Right renal pelvis (tissue), 4 donors: ENCODE data around the gene CHRM1. TPM values are rescaled to one million over a fixed set of nuclear protein-coding genes. Genes with fewer than 3 reads are reported as not detected.
A peak's percentile ranks its signal among the peaks of the same experiment; 100 is the strongest.
"Not testable (repeated sequence)": the region's sequence is repeated elsewhere in the genome, so short reads cannot be mapped to it uniquely, and the experiment has no call there.

ENCODE experiments used
- DNase-seq, 4 donors: peaks; one replicate each; pipeline ENCODE4 v3.0.0-alpha.2; 2013; ENCODE audit warnings: low read depth in 4 of 4, low spot score in 3 of 4, missing footprints in 1 of 4
- polyA plus RNA-seq, 4 donors: library from polyadenylated mRNA; unstranded; fragments of 120-200 nt; gene quantifications; one replicate each; pipeline ENCODE4 v1.2.1, GENCODE V29; 2013; ENCODE audit not compliant: insufficient read length in 4 of 4

Gene CHRM1, protein sequence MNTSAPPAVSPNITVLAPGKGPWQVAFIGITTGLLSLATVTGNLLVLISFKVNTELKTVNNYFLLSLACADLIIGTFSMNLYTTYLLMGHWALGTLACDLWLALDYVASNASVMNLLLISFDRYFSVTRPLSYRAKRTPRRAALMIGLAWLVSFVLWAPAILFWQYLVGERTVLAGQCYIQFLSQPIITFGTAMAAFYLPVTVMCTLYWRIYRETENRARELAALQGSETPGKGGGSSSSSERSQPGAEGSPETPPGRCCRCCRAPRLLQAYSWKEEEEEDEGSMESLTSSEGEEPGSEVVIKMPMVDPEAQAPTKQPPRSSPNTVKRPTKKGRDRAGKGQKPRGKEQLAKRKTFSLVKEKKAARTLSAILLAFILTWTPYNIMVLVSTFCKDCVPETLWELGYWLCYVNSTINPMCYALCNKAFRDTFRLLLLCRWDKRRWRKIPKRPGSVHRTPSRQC
- polyA plus RNA-seq = under 1 TPM; 0.07 to 0.13 (median 0.09) TPM

DNA sequence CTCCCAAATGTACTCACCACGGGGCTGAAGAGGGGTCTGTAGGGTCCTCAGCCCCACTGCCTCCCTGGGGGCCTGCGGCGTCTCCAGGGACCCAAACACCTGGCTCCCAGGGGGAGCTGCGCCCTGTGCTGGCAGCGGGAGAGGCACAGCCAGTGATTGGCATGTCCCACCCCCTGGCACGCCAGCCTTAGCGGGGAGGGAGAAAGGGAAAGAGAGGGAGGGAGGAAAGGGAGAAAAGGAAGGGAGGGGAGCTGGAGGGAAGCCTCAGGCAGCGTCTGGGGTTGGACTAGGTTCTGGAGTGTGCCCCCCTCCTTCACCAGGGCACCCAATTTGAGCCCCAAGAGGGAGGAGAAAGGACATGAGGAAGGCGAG is at the start of gene CHRM1:
Gene CHRM1 (minus strand): TSS at position 163 of the 372 bp plus-strand sequence. CDS start 10,263 bp downstream, outside the sequence.
- no peak for DNase-seq

DNA sequence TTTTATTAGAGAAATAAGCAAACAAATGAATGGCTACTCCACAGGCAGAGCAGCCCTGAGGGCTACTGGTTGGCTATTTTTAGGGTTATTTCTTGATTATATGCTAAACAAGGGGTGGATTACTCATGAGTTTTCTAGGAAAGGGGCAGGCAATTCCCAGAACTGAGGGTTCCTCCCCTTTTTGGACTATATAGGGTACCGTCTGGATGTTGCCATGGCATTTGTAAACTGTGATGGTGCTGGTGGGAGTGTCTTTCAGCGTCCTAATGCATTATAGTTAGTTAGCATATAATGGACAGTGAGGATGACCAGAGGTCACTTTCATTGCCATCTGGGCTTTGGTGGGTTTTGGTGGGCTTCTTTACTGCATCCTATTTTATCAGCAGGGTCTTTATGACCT is 44.4 kb upstream of the CHRM1 start:
- no peak for DNase-seq

DNA sequence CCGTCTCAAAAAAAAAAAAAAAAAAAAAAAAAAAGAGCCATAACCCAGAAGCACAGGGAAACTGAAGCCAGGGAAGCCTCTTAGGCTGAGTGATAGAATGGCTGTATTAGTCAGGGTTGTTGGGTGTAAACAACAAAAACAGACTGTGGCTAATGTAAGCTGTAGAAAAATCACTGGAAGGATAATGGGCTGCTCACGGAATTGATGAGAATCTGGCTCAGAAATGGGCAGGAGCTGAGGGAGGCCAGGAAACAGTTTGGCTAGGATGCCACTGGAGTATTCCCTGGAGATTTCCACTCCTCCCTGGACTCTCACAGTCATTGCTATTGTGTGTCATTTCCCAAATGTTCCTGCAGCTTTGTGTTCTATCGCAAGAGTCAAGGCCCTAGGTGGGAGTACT is 41.2 kb upstream of the CHRM1 start:
- no peak for DNase-seq

DNA sequence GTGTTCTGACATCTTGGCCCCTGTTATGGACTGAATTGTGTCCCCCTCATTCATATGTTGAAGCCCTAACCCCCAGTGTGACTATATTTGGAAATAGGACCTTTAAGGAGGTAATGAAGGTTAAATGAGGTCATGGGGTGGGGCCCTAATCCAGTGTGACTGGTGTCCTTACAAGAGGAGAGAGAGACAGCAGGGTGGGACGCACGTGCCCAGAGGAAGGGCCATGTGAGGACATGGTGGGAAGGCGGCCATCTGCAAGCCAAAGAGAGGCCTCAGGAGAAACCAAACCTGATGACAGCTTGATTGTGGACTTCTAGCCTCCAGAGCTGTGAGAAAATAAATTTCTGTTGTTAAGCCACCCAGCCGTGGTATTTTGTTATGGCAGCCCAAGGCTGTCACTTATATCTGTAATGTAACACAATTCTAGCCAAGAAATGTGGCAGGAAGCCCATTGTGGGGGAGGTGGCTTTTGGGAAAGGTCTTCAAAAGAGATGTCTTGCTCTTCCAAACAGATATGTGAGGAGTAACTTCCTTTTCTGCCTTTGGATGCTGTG is 39.9 kb upstream of the CHRM1 start:
- no peak for DNase-seq

DNA sequence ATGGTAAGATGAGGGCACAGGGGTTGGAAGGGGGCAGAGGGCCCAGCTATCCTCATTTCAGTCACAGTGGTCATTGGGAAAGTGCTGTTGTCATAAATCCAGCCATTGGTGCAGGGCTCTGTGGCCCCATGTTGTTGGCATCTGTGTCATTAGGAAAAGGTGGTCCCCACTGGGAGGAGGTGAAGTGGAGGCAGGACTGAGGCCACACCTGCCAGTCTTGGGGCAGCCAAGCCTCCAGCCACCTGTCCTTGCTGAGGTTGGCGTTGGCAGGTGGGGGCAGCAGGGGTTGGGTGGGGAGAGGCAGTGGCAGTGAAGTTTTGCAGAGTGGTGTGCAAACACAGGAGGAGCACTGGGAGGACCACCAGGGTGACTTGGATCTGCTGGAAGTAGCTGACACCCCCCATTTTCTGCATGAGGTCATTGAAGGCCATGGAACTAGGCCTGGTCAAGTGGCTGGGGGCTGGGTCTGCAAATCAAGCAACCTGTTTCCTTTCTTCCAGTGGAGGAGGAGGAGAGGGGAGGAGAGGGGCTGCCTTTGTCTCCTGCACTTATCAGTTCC is 38.3 kb upstream of the CHRM1 start:
- no peak for DNase-seq

DNA sequence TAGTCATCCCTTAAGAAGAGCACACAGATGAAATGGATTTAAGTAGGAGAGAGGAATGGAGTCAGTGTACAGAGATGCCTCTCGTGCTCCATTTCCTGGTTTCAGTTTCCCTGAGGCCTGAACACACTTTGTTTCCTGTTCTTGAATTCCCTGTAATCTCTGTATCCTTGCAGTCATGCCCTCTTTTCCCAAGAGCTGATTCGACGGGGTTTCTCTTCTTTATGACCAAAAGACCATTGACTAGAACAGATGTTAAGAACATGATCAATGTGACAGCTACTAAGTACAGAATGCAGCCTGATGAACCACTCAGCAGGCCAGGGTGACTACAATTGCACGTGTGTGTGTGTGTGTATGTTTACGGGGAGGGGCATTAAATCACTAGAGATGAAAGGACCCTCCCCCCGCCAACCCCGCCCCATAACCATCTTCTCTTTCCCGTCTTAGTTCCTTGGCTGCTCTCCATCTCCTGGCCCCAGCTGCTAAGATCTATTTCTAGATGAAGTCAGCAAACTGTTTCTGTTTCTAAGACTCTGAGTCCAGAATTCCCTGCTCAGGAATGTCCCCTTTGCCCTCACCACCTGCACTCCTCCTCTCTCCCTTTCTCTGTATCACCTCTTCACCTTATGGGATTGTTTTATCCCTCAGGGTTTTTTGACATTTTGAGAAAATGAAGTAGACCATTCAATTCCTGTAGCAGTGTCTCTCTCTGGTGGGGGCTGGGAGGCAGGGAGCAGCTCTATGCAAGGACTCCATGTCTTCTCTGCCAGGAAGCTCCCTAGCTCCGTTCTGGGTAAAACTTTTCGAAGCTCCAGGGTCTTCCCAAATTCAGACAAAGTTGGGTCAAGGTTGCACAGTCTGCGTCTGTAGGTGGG is 37.6 kb upstream of the CHRM1 start:
- peak; percentile 31 to 53 (median 49) for DNase-seq

DNA sequence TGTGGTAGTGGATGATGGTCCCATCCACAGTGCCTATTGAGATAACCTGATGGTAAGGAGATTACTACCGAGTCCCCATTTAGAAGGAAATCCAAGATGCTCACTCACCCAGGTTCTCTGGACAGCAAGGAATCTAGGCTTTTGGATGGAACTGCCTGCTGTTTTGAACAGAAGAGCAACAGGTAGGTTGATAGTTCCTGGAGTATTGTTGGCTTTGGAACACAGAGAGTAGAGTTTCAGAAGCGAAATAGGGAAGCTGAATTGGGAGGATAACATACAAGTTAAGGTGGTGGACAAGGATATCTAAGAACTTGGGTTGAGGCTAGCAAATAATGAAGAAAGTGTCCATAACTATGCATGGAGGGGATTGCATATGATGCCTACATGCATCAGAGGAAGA is 36.0 kb upstream of the CHRM1 start:
- no peak for DNase-seq

DNA sequence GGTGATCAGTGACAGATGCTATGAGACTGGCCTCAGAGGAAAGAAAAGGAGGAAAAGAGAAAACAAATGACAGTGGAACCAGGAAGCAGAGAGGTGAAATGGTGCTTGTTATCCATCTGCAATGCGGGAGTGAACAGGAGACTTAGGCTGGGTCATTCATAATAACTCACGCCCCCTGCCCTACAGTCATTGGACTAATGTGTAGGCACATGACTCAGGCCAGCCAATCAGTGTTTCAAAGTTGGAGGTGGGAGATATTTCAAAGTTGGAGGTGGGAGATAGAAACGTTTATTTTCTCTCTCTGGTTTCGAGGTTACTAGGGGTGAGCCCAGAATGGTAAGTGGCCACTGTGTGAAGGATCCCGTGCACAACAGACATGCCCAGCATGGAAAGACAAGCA is 33.3 kb upstream of the CHRM1 start:
- no peak for DNase-seq

DNA sequence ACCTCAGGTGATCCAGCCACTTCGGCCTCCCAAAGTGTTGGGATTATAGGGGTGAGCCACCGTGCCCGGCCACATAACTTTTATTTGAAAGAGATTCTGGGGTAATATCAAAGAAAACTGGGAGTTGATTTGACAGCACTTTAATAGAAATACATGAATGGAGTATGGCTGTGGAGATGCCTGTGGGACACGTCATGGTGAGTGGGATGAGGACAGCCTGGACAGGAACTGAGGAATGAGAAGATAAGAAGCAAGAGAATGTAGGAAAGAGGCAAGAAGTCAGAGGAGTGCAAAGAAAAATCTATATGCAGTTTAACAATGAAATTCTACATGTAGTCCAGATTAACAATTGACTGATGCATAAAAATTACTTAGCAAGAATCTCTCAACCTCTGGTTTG is 32.6 kb upstream of the CHRM1 start:
- no peak for DNase-seq

DNA sequence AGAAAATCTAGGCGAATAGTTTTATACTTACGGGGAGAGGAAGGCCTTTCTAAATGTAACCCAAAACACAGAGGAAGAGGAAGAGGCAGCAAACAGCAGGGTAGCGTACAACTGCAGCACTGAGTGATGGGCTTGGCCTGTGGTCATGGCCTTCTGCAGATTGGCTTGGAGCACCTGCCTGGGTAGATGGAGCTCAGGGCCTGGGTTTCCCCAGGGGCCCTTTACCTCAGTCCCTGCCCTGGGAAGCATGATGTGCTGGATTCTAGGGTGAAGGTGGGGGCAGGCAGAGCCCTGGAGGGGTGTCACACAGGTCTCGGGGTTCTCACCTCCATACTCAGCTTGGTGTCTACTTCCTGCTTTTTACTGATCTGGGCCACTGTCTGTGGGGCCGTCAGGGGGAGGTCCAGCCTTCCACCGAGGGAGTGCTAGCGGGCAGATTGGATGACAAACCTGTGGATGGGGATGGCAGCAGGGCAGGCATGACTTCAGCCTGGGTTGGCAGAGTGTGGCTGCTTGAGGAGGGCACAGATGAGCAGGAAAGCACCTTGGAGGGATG is 27.7 kb upstream of the CHRM1 start:
- no peak for DNase-seq

DNA sequence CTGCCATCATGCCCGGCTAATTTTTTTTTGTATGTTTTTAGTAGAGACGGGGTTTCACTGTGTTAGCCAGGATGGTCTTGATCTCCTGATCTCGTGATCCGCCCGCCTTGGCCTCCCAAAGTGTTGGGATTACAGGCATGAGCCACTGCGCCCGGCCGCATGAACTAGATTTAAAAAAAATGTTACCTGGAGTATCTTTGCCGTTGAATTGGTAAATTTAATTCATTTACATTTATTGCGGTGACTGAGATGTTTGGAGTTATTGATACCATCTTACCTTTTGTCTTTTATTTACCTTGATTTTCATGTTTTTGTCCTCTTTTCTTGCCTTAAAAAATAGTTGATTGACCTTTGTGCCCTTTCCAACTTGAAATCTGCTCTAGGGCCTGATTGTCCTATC is 24.4 kb upstream of the CHRM1 start:
- not testable (repeated sequence) for DNase-seq

DNA sequence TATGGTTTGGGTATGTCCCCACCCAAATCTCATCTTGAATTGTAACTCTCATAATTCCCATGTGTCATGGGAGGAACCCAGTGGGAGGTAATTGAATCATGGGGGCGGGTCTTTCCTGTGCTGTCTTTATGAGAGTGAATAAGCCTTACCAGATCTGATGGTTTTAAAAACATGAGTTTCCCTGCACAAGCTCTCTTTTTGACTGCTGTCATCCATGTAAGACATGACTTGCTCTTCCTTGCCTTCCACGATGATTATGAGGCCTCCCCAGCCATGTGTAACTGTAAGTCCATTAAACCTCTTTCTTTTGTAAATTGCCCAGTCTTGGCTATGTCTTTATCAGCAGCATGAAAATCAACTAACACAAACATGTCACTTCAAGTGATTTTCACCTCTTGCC is 16.4 kb upstream of the CHRM1 start:
- not testable (repeated sequence) for DNase-seq

DNA sequence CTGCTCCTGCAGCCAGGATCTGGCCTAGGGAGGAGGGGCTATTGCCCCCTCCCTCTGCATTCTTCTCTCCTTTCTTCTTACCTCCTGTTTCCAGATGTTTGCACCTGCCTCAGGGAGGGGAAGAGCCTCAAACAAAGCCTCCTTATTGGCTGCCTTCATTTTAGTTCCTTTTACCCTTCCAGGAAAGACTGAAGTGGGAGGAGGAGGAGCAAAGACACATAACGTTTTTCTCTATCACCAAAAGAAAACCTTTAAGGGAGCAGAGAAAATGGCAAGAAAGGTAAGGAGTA is 13.3 kb upstream of the CHRM1 start:
- no peak for DNase-seq

DNA sequence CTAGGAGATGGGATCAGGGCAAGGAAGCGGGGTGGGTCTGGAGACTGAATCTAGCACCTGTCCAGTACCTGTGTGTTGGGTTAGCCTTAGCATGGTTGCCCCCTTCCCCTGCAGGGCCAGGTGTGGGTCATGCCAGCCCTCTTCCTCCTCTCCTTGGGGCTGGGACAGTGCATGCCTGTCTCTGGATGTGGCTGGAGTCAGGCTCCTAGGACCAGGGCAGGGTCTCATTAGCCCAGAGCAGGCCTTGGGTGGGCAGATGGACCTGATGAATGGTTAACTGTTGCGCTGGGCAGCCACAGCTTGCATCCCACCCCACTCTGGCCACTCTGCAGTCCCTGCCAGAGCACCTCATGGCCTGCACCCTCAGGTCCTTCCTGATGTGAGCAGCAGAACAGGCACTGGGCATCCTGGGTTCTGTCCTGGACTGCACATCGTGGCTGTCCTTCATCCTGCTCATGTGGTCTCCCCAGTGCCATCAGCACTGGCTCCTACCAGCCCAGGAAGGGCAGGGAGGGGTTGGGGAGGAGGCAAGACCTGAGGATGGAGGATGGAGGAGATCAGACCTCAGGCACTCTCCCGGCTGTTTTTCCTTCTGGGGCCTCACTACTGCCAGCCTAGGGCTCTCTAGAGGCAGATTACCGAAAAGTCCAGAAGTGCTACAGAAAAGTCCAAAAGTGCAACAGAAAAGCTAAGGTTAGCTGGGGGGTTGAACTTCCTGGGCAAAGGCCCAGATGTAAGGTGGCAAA is 12.8 kb upstream of the CHRM1 start:
- no peak for DNase-seq

DNA sequence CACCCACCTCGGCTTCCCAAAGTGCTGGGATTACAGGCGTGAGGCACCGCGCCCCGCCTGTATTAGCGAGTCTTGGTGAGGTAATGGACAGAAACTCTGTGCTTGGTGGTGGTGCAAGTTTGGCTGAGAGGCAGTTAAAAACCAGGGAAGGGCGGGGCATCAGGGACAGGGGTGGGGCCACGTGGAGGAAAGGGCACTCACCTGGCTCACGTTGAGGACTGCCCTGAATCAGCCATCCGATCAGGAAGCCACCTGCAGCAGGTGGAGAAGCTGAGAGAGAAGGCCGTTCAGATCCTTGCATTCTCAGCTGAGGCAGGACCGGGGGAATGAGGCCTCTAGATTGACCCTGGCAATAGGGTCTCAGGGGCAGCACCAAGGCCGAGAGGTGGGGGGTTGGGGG is 12.1 kb upstream of the CHRM1 start:
- no peak for DNase-seq

DNA sequence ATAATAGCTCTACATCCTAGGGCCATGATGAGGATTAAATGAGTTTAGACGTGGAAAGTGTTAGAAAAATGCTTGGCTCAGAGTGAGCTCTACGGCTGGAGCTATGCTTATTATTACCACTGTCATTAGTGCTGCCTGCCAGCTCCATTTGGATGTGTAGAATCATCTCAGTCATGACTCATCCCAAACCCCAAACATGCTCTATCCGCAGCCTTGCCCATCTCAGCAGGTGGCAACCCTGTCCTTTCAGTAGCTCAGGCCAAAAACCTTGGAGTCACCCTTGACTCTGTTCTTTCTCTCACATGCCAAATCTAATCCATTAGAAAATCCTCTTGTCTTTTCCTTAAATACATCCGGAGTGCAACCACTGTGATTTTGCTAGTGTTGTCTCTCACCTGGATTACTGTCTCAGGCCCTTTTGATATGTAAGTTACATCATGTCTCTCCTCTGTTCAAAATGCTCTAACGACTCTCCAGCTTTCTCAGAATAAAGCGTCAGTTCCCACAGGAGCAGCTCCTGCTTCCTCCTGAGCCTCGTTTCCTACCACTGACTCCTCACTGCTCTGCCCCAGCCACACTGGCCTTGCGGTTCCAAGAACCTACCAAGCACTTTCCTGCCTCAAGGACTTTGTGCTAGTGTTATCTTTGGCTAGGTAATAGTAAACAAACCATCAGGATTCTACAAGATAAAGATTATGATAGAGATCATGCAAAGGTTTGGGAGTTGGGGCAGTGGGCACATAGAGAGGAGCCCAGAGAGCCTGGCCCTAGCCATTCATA is 10.5 kb upstream of the CHRM1 start:
- DNase-seq = no peak

DNA sequence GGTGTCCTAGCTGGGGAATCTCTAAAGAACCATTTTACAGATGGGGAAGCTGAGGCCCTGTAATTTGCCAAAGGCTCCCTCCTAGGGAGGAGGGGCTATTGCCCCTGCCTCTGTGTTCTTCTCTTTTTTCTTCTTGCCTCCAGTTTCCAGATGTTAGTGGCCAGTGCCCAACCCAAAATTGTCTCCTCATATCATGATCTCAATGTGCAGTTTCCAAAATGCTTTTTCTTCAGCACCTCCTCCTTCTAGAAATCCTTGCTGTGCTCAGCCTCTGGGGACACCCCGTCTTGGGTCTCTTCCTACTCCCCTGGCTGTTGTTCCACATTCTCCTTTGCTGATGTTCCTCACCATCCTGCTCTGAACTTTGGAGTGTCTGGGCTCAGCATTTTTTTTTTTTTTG is 9.5 kb upstream of the CHRM1 start:
- DNase-seq = no peak

DNA sequence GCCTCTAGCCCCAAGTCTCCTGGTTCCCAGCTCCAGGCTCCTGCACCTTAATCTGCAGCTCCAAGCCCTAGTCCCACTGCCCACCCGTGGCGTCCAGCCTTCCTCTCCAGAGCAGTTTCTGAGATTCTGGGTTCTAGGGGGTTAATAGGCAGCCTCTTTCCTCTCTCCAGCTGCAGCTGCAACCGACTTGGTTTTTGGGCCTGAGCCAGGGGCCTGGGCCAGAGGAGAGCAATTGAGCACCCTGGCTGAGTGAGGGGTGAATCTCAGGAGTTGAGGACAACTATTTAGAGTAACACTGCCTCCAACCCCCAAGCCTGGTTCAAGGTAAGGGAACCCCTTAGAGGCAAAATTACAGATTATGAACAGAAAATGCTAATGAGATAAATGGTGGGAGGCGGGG is 9.0 kb upstream of the CHRM1 start:
- no peak for DNase-seq

DNA sequence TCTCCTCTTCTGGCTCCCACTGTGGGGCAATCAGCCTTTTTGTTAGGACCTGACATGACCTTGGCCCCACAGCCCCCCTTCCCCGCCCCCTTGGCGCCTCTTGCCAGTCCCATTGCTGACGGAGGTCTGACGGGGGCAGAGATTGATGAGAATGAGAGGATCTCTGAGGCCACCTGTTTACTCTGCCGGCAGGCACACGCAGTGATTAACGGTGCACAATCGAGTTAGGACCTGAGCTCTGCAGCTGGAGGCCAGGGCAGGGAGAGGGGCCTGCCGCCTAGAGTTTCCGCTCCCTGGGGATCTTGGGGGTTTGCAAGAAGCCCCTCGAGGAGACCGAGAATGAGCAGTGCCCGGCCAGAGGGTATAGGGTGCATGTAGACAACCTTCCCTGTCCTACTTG is 6.8 kb upstream of the CHRM1 start:
- no peak for DNase-seq
